ENCODE measurements around the gene RAPGEF4. TPM values are rescaled to one million over a fixed set of nuclear protein-coding genes. Genes with fewer than 3 reads are reported as not detected.

RAPGEF4 gene
- total RNA-seq, 1 experiment from 2014 or later, result 0.59 TPM

DNA sequence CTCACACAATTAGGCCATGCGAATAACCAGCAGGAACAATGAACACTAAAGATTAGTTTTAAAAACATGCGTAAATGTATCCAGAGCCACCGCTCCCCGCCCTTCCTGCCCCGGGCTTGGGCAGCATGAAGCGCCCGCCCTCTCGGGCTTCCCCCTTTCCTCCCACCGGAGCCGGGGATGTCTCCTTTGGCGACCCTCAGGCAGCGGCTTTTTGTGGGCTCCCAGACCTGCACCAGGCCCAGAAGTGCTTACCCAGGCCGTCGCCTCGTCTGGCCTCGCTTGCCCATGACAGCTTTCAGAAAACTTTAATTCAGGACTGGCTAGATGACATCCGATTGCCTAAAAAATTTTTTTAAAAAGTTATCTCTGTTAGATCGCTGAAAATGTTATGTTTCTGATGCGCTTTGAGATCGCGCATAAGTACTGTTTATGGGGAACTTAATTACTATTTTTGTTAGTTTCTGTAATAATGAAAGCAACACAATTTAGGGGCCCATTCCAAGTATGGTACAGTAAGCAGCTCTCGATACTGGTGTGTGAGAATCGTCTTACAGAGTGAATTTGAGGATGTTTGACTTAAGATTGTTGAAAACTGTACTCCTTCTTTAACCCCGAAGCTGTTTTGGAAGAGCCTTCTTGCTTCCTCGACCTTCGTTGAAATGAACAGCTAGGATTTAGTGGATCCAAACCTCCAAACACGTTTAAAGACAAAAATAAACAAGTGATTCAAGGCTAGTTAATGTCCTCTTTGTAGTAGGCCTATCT is 341.1 kb downstream of the RAPGEF4 start:
- Histone ChIP-seq H3K79me2 (ENCODE audit: insufficient read depth, low read length) (peaks cover 55% of the 10 kb centered on the region), H2AFZ (ENCODE audit: low read depth, low read length, poor library complexity, severe bottlenecking) (no peak overlapping the region)

More for the DNA sequence above, 341.1 kb downstream of the RAPGEF4 start:
- ChIA-PET POLR2A (no interaction called here), RAD21 (ENCODE audit: low non-redundant PET in 1 of 2, low total read pairs in 2 of 2, uncharacterized antibody in 2 of 2, unreplicated experiment in 2 of 2) (no interaction called here), CTCF (no interaction called here)
- peak overlapping the region; percentile 79 for H3K27ac ChIP-seq (ENCODE audit: low read depth, low read length)
- TSS peak; percentile 50 for BruUV-seq (replicated peaks)
- ATAC-seq (peak; percentile 40), DNase-seq (ENCODE audit: low read depth, low spot score) (no peak)
- intact Hi-C loops (cut with micrococcal nuclease), result no loop called here
- H4K20me1 ChIP-seq (ENCODE audit: insufficient read depth), result no peaks in the 10 kb centered on the region
- H3K4me3 ChIP-seq (replicated peaks in 1 of 2; ENCODE audit: low read depth in 1 of 2, low read length in 2 of 2), result peak overlapping the region; percentile 68 to 77
- peak overlapping the region; percentile 96 for H3K4me2 ChIP-seq (ENCODE audit: low read length)
- peak overlapping the region; percentile 83 for H3K9ac ChIP-seq (ENCODE audit: low read length)
- TF ChIP-seq EZH2phosphoT487 (IDR thresholded peaks at IDR 0.05; ENCODE audit: borderline replicate concordance) (no peak), TCF7L2 (IDR thresholded peaks at IDR 0.05; ENCODE audit: borderline replicate concordance, extremely low read depth, insufficient read depth, insufficient read length) (no peak), POLR2A (IDR thresholded peaks at IDR 0.05; ENCODE audit: borderline replicate concordance, extremely low read depth, insufficient read depth, insufficient read length) (no peak), ATF3 (IDR thresholded peaks at IDR 0.05) (no peak), ZNF274 (IDR thresholded peaks at IDR 0.05; ENCODE audit: low read depth, low read length) (no peak), REST (IDR thresholded peaks at IDR 0.05; ENCODE audit: low read depth) (no peak), CTCF (IDR thresholded peaks at IDR 0.05 in 2 of 3, conservative IDR thresholded peaks at IDR 0.05 in 1 of 3; ENCODE audit: borderline replicate concordance in 1 of 3, insufficient read depth in 1 of 3, low read depth in 2 of 3, low read length in 2 of 3) (no peak), POLR2AphosphoS5 (IDR thresholded peaks at IDR 0.05; ENCODE audit: low read depth, low read length) (no peak; the same call in 1 of the 2 replicates), EZH2 (IDR thresholded peaks at IDR 0.05) (no peak), RAD21 (IDR thresholded peaks at IDR 0.05; ENCODE audit: low read depth) (no peak), ELF1 (IDR thresholded peaks at IDR 0.05; ENCODE audit: borderline replicate concordance, low read depth) (no peak)
- no peaks in the 10 kb centered on the region for H3K27me3 ChIP-seq (ENCODE audit: insufficient read depth, low read length)
- peaks cover 14 to 29% of the 10 kb centered on the region in 2 experiments for H3K4me1 ChIP-seq (ENCODE audit: control insufficient read depth in 1 of 2, insufficient read depth in 2 of 2, low read length in 2 of 2)
- H3K9me3 ChIP-seq (ENCODE audit: control insufficient read depth in 1 of 2, insufficient read depth in 1 of 2, low read depth in 1 of 2, low read length in 2 of 2), result no peaks in the 10 kb centered on the region
- H3K36me3 ChIP-seq (ENCODE audit: control insufficient read depth in 1 of 2, insufficient read depth in 2 of 2, low read length in 2 of 2), result no peaks in the 10 kb centered on the region
- no peaks in the 10 kb centered on the region for H3K9me2 ChIP-seq (ENCODE audit: insufficient read depth)
